Measurements from ENCODE around the gene GRB10. TPM values are rescaled to one million over a fixed set of nuclear protein-coding genes. Genes with fewer than 3 reads are reported as not detected.

The GRB10 gene
- total and polyA plus RNA-seq, 11 donors, result 14.7 to 38.2 (median 28.0) TPM

DNA sequence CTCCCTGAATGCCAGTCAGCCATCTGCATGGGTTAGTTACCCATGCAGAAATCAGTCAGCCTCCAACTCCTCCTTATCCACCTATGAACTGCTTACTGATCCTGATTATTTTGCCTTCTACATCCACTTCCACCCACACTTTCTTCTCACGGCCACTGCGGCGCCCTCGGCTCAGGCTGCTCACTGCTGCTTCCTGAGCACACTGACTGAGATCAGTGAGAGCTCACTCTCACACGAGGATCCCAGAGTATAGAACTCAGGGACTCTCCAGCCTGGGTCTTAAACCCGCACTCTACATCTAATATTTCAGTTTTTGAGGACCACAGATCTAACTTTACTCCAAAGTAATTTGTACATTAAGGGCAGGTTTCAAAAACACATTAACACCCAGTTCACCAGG lies 64.4 kb downstream of the GRB10 start:
- no peak overlapping the region for H3K4me3 ChIP-seq
- DNase-seq (no peak), ATAC-seq (peak in 2 of 4 donors; percentile 19 to 44)
- peak in 2 of 12 donors; percentile 24 for TF ChIP-seq CTCF (IDR thresholded peaks at IDR 0.05)
- no peak for TF ChIP-seq POLR2A (IDR thresholded peaks at IDR 0.05)
- H3K36me3 ChIP-seq, result no peaks in the 10 kb centered on the region
- peaks cover 0 to 87% (median 54%) of the 10 kb centered on the region in 12 donors for H3K4me1 ChIP-seq
- WGBS, 4 donors, result 42 to 54% (median 51%) methylated on average over 6 of the region's 6 CpGs
- peak overlapping the region in 1 of 12 donors; percentile 13 for H3K27ac ChIP-seq
- intact Hi-C loops (cut with DNase I), result loop anchor here in 1 of 10 donors (10.0 kb wide), 1 partner anchor 136 kb away; no protein-coding TSS in a partner anchor
- no peaks in the 10 kb centered on the region for H3K9me3 ChIP-seq
- no peaks in the 10 kb centered on the region for H3K27me3 ChIP-seq

GRCh38 chr7:50717181-50717580 lies 65.5 kb downstream of the GRB10 start:
- Histone ChIP-seq H3K4me1 (peaks cover 0 to 87% (median 63%) of the 10 kb centered on the region in 12 donors), H3K27ac (no peak overlapping the region), H3K27me3 (no peaks in the 10 kb centered on the region), H3K36me3 (no peaks in the 10 kb centered on the region), H3K4me3 (no peak overlapping the region), H3K9me3 (no peaks in the 10 kb centered on the region)
- TF ChIP-seq CTCF (IDR thresholded peaks at IDR 0.05) (no peak), POLR2A (IDR thresholded peaks at IDR 0.05) (no peak)
- ATAC-seq (no peak), DNase-seq (no peak)
- WGBS, 4 donors, result 87 to 94% (median 90%) methylated on average over 4 of the region's 4 CpGs
- intact Hi-C loops (cut with DNase I), result loop anchor here in 1 of 10 donors (10.0 kb wide), 1 partner anchor 138 kb away; no protein-coding TSS in a partner anchor

GRCh38 chr7:50714857-50715256 lies 67.8 kb downstream of the GRB10 start:
- Histone ChIP-seq H3K4me3 (no peak overlapping the region), H3K9me3 (no peaks in the 10 kb centered on the region), H3K36me3 (peaks cover 0 to 8% (median 0%) of the 10 kb centered on the region in 9 donors), H3K27ac (no peak overlapping the region), H3K4me1 (peaks cover 0 to 87% (median 61%) of the 10 kb centered on the region in 12 donors), H3K27me3 (no peaks in the 10 kb centered on the region)
- WGBS, 4 donors, result 77 to 92% (median 88%) methylated on average over 4 of the region's 4 CpGs
- DNase-seq (no peak), ATAC-seq (no peak)
- intact Hi-C loops (cut with DNase I), result loop anchor here in 1 of 10 donors (10.0 kb wide), 1 partner anchor 140 kb away; no protein-coding TSS in a partner anchor
- TF ChIP-seq POLR2A (IDR thresholded peaks at IDR 0.05) (no peak), CTCF (IDR thresholded peaks at IDR 0.05) (no peak)

DNA sequence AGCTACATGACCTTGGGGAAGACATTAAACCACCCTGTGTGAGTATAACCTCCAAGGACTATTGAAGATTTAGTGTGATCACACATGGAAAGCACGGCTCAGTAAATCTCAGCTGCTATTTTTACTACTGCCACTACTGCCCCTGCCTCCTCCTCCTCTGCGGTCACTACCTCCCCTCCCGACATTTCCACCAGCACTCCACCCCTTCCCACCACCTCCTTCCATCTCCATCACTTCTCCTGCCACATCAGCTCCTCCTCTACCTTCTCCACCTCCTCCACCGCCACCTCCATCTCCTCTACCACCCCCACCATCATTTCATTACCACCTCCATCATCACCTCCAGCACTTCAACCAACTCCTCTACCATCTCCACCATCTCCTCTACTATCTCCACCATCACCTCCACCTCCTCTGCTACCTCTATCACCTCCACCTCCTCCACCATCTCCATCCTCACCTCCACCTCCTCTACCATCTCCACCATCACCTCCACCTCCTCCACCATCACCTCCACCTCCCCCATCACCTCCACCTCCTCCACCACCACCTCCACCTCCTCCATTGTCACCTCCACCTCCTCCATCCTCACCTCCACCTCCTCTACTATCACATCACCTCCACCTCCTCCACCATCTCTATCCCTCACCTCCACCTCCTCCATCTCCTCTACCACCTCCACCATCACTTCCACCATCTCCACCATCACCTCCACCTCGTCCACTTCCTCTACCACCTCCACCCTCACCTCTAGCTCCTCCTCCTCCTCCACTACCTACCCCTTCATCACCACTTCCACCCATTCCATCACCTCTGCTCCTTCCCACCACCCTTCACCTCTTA lies 69.4 kb downstream of the GRB10 start:
- peak; percentile 16 to 65 (median 40) for ATAC-seq
- DNase-seq, result no peak
- Histone ChIP-seq H3K9me3 (no peaks in the 10 kb centered on the region), H3K4me1 (peaks cover 0 to 87% (median 60%) of the 10 kb centered on the region in 12 donors), H3K27me3 (no peaks in the 10 kb centered on the region), H3K36me3 (peaks cover 0 to 9% (median 0%) of the 10 kb centered on the region in 9 donors), H3K4me3 (no peak overlapping the region), H3K27ac (peak overlapping the region in 10 of 12 donors; percentile 1 to 64 (median 42))
- 57 to 60% (median 59%) methylated on average over 5 of the region's 5 CpGs for WGBS, 4 donors
- TF ChIP-seq POLR2A (IDR thresholded peaks at IDR 0.05) (no peak), CTCF (IDR thresholded peaks at IDR 0.05) (no peak)
- intact Hi-C loops (cut with DNase I), result loop anchor here in 1 of 10 donors (10.0 kb wide), 1 partner anchor 141 kb away; no protein-coding TSS in a partner anchor
